ENCODE data around the gene IFIH1. TPM values are rescaled to one million over a fixed set of nuclear protein-coding genes. Genes with fewer than 3 reads are reported as not detected.

Gene IFIH1
- total RNA-seq, 2 experiments from 2014 or later, result 28.7 to 29.1 TPM

- intact Hi-C loops (cut with micrococcal nuclease), result loop anchor here (2.0 kb wide), 1 partner anchor 77 kb away; no protein-coding TSS in a partner anchor
These were observed 20.4 kb downstream of the IFIH1 start for GRCh38 chr2:162297925-162298552.

GRCh38 chr2:162295009-162295408 is 23.5 kb downstream of the IFIH1 start:
- CTCF ChIA-PET, result interaction anchor here (1.2 to 17.4 kb wide), 4 partner anchors 8 to 74 kb away, joined by 3 to 292 read pairs (median 12); no protein-coding TSS in a partner anchor
- Mint-ChIP-seq H3K9me3 (no peaks in the 10 kb centered on the region), H3K27me3 (no peaks in the 10 kb centered on the region), H3K27ac (no peak overlapping the region), H3K36me3 (ENCODE audit: low read depth) (peaks cover 6% of the 10 kb centered on the region), H3K4me3 (no peak overlapping the region), H3K4me1 (ENCODE audit: low read depth) (no peaks in the 10 kb centered on the region)
- DNase-seq (no peak), ATAC-seq (no peak)
- POLR2A ChIA-PET, result no interaction called here
- intact Hi-C loops (cut with micrococcal nuclease), result no loop called here
- TF ChIP-seq, protein P1, sequence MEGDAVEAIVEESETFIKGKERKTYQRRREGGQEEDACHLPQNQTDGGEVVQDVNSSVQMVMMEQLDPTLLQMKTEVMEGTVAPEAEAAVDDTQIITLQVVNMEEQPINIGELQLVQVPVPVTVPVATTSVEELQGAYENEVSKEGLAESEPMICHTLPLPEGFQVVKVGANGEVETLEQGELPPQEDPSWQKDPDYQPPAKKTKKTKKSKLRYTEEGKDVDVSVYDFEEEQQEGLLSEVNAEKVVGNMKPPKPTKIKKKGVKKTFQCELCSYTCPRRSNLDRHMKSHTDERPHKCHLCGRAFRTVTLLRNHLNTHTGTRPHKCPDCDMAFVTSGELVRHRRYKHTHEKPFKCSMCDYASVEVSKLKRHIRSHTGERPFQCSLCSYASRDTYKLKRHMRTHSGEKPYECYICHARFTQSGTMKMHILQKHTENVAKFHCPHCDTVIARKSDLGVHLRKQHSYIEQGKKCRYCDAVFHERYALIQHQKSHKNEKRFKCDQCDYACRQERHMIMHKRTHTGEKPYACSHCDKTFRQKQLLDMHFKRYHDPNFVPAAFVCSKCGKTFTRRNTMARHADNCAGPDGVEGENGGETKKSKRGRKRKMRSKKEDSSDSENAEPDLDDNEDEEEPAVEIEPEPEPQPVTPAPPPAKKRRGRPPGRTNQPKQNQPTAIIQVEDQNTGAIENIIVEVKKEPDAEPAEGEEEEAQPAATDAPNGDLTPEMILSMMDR (IDR thresholded peaks at IDR 0.05), result no peak

More at GRCh38 chr2:162297925-162298552, 20.4 kb downstream of the IFIH1 start:
- Mint-ChIP-seq H3K9me3 (no peaks in the 10 kb centered on the region), H3K27ac (no peak overlapping the region), H3K27me3 (no peaks in the 10 kb centered on the region), H3K4me3 (no peak overlapping the region), H3K4me1 (ENCODE audit: low read depth) (no peaks in the 10 kb centered on the region), H3K36me3 (ENCODE audit: low read depth) (peaks cover 3% of the 10 kb centered on the region)
- ATAC-seq (peak; percentile 78), DNase-seq (peak; percentile 77)
- TF ChIP-seq, protein P1 (IDR thresholded peaks at IDR 0.05), result peak; percentile 88
- ChIA-PET POLR2A (interaction anchor here (1.0 to 2.4 kb wide), 2 partner anchors 15 to 20 kb away, joined by 3 to 14 read pairs; partner anchors contain the start of gene IFIH1), CTCF (interaction anchor here (0.6 to 17.4 kb wide), 46 partner anchors 8 to 725 kb away, joined by 3 to 292 read pairs (median 4); partner anchors contain the start of genes GCG and IFIH1)

- no peaks in the 10 kb centered on the region for H3K9me3 Mint-ChIP-seq
- H3K27ac Mint-ChIP-seq, result no peak overlapping the region
- DNase-seq, result no peak
- H3K27me3 Mint-ChIP-seq, result no peaks in the 10 kb centered on the region
- TF ChIP-seq, protein P1 (IDR thresholded peaks at IDR 0.05), result no peak
- CTCF ChIA-PET, result interaction anchor here (17.4 kb wide), 1 partner anchor 72 kb away, joined by 292 read pairs; no protein-coding TSS in a partner anchor
- intact Hi-C loops (cut with micrococcal nuclease), result no loop called here
- no peak for ATAC-seq
- POLR2A ChIA-PET, result no interaction called here
- H3K36me3 Mint-ChIP-seq (ENCODE audit: low read depth), result peaks cover 6% of the 10 kb centered on the region
- H3K4me1 Mint-ChIP-seq (ENCODE audit: low read depth), result no peaks in the 10 kb centered on the region
- no peak overlapping the region for H3K4me3 Mint-ChIP-seq
These were observed 25.2 kb downstream of the IFIH1 start for GRCh38 chr2:162293122-162293786.

- Mint-ChIP-seq H3K27me3 (no peaks in the 10 kb centered on the region), H3K4me3 (no peak overlapping the region), H3K4me1 (ENCODE audit: low read depth) (no peaks in the 10 kb centered on the region), H3K36me3 (ENCODE audit: low read depth) (peaks cover 10% of the 10 kb centered on the region), H3K27ac (no peak overlapping the region), H3K9me3 (no peaks in the 10 kb centered on the region)
- ChIA-PET POLR2A (no interaction called here), CTCF (interaction anchor here (0.9 to 17.4 kb wide), 4 partner anchors 8 to 138 kb away, joined by 3 to 292 read pairs (median 11); no protein-coding TSS in a partner anchor)
- ATAC-seq (no peak), DNase-seq (no peak)
- intact Hi-C loops (cut with micrococcal nuclease), result no loop called here
- TF ChIP-seq, protein P1 (IDR thresholded peaks at IDR 0.05), result no peak
These were observed 26.7 kb downstream of the IFIH1 start for GRCh38 chr2:162291748-162292147.

All from activated CD8-positive, alpha-beta T cell treated with anti-CD3 and anti-CD28 coated beads for 36 hours (primary cell).